ENCODE results near the gene ABHD8.
A peak's percentile ranks its signal among the peaks of the same experiment; 100 is the strongest.

ABHD8 gene

GRCh38 chr19:17244618-17245534, 58.3 kb downstream of the ABHD8 start:
- no peaks in the 10 kb centered on the region for H3K36me3 ChIP-seq (replicated peaks)
- peak overlapping the region; percentile 76 for H3K4me3 ChIP-seq (ENCODE audit: low read depth, low read length)
- in situ Hi-C loops (cut with HindIII; ENCODE audit: low pct_ligation_motif_present, low sequenced_read_pairs) = no loop called here
- no peak overlapping the region for H3K27ac ChIP-seq
- TF ChIP-seq, protein P1, sequence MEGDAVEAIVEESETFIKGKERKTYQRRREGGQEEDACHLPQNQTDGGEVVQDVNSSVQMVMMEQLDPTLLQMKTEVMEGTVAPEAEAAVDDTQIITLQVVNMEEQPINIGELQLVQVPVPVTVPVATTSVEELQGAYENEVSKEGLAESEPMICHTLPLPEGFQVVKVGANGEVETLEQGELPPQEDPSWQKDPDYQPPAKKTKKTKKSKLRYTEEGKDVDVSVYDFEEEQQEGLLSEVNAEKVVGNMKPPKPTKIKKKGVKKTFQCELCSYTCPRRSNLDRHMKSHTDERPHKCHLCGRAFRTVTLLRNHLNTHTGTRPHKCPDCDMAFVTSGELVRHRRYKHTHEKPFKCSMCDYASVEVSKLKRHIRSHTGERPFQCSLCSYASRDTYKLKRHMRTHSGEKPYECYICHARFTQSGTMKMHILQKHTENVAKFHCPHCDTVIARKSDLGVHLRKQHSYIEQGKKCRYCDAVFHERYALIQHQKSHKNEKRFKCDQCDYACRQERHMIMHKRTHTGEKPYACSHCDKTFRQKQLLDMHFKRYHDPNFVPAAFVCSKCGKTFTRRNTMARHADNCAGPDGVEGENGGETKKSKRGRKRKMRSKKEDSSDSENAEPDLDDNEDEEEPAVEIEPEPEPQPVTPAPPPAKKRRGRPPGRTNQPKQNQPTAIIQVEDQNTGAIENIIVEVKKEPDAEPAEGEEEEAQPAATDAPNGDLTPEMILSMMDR (IDR thresholded peaks at IDR 0.05; ENCODE audit: low read depth, low read length, missing control alignments) = no peak
- no peak for DNase-seq
- no peaks in the 10 kb centered on the region for H3K27me3 ChIP-seq (replicated peaks)

- no peak for DNase-seq
- no peaks in the 10 kb centered on the region for H3K36me3 ChIP-seq (replicated peaks)
- H3K4me3 ChIP-seq (ENCODE audit: low read depth, low read length) = peak overlapping the region; percentile 76
- no peak overlapping the region for H3K27ac ChIP-seq
- no peaks in the 10 kb centered on the region for H3K27me3 ChIP-seq (replicated peaks)
- TF ChIP-seq, protein P1 (IDR thresholded peaks at IDR 0.05; ENCODE audit: low read depth, low read length, missing control alignments) = no peak
- in situ Hi-C loops (cut with HindIII; ENCODE audit: low pct_ligation_motif_present, low sequenced_read_pairs) = no loop called here
Observed at GRCh38 chr19:17243830-17244617, 59.2 kb downstream of the ABHD8 start.

GRCh38 chr19:17243211-17243829, 59.9 kb downstream of the ABHD8 start:
- H3K36me3 ChIP-seq (replicated peaks) = no peaks in the 10 kb centered on the region
- in situ Hi-C loops (cut with HindIII; ENCODE audit: low pct_ligation_motif_present, low sequenced_read_pairs) = no loop called here
- TF ChIP-seq, protein P1 (IDR thresholded peaks at IDR 0.05; ENCODE audit: low read depth, low read length, missing control alignments) = no peak
- DNase-seq = no peak
- H3K27ac ChIP-seq = no peak overlapping the region
- no peaks in the 10 kb centered on the region for H3K27me3 ChIP-seq (replicated peaks)
- H3K4me3 ChIP-seq (ENCODE audit: low read depth, low read length) = peak overlapping the region; percentile 76

DNA sequence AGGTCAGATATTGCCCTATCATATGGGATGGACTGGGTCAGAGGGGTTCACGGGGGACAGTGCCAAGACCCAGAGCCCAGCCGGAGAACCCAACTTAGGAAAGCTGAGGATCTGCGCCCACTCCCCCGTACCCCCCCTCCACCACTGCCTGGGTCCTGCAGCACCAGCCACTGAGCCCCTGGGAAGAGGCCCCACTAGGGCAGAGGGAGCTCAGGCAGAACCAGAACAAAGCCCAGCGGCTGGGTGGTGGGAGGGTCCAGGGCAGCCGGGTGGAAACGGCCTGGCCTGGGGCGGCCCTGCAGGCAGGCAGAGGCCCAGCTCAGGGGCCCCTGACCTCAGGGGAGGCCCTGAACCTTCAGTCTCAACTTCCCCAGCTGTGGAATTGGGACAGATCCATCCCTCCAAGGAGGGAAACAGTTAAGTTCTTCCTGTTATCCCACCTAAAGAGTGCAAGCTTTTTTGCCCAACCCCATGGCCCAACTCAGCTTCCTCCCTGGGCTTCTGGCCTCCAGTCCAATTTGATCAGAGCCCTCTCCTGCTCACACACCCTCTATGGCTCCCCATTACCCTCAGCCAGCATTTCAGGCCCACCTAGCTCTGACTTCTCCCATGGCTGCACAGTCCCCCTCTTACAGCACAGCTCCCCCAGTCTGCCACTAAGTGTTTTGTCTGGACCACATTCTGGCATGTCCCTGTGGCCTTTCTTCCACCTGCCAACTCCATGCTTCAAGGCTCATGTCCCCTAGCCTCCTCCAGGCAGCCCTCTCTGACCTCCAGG, 60.6 kb downstream of the ABHD8 start:
- H3K4me3 ChIP-seq (ENCODE audit: low read depth, low read length) = peak overlapping the region; percentile 1

More for the DNA sequence above, 60.6 kb downstream of the ABHD8 start:
- no peak for DNase-seq
- Histone ChIP-seq H3K27ac (no peak overlapping the region), H3K27me3 (replicated peaks) (no peaks in the 10 kb centered on the region), H3K36me3 (replicated peaks) (no peaks in the 10 kb centered on the region)
- in situ Hi-C loops (cut with HindIII; ENCODE audit: low pct_ligation_motif_present, low sequenced_read_pairs) = no loop called here
- TF ChIP-seq, protein P1 (IDR thresholded peaks at IDR 0.05; ENCODE audit: low read depth, low read length, missing control alignments) = no peak
